Lower lobe of right lung (tissue), 2 donors: ENCODE data around the gene MICAL2. TPM values are rescaled to one million over a fixed set of nuclear protein-coding genes. Genes with fewer than 3 reads are reported as not detected.

Experiments used
- ATAC-seq, 2 donors: fragments of 200-7000 bp; cut with Tn5 transposase; one replicate each; pipeline ENCODE4 v1.9.1; 2020 to 2022; ENCODE audit warnings: mild to moderate bottlenecking in 2 of 2, moderate library complexity in 2 of 2
- DNase-seq: peaks from one replicate; pipeline ENCODE4 v3.0.0-alpha.2; 2020
- H3K27ac ChIP-seq: fragments of 200-600 bp; one replicate; pipeline ENCODE4 v1.8.0; 2022
- H3K27me3 ChIP-seq: fragments of 200-600 bp; one replicate; pipeline ENCODE4 v1.8.0; 2022; ENCODE audit warnings: low read depth
- H3K36me3 ChIP-seq: fragments of 200-600 bp; one replicate; pipeline ENCODE4 v1.8.0; 2022; ENCODE audit warnings: mild to moderate bottlenecking
- H3K4me1 ChIP-seq: fragments of 200-600 bp; one replicate; pipeline ENCODE4 v1.8.0; 2022
- H3K4me3 ChIP-seq: fragments of 200-600 bp; one replicate; pipeline ENCODE4 v1.8.0; 2022; ENCODE audit warnings: mild to moderate bottlenecking
- H3K9me3 ChIP-seq: fragments of 200-600 bp; one replicate; pipeline ENCODE4 v1.8.0; 2022
- CTCF ChIP-seq: fragments of 200-600 bp; IDR thresholded peaks from one replicate; pipeline ENCODE4 v1.8.0; 2022; ENCODE audit warnings: antibody characterized with exemption, mild to moderate bottlenecking
- intact Hi-C: fragments of 100-400 bp; cut with DNase I; formaldehyde crosslinking; loops from one replicate; pipeline ENCODE4 v1.11.0; 2022
- total RNA-seq: library from RNA; stranded (reverse); fragmentation: NEBNext Ultra II Directional; extraction: Animal tissue kit (Norgen Biotek cat#: 25700); gene quantifications from one replicate; pipeline ENCODE4 v1.2.1, GENCODE V29; 2021
- donor health status: DM: no; HTN: yes; CAD: no; lungs with severe emphysema.

The MICAL2 gene
- total RNA-seq, 1 donor from 2014 or later = 127 TPM

- ATAC-seq (peak; percentile 43 to 62), DNase-seq (peak; percentile 69)
- H3K4me1 ChIP-seq = peaks cover 78% of the 10 kb centered on the region
- H3K9me3 ChIP-seq = no peaks in the 10 kb centered on the region
- H3K27ac ChIP-seq = peak overlapping the region; percentile 46
- TF ChIP-seq CTCF = no peak
- H3K27me3 ChIP-seq = no peaks in the 10 kb centered on the region
- no peaks in the 10 kb centered on the region for H3K36me3 ChIP-seq
- intact Hi-C loops = no loop called here
- H3K4me3 ChIP-seq = no peak overlapping the region
Observed at GRCh38 chr11:12126344-12127019, 16.1 kb downstream of the MICAL2 start.

GRCh38 chr11:12127206-12127898 lies 17.0 kb downstream of the MICAL2 start:
- DNase-seq (no peak), ATAC-seq (peak in 1 of 2 donors; percentile 19)
- TF ChIP-seq CTCF = no peak
- Histone ChIP-seq H3K4me3 (no peak overlapping the region), H3K27me3 (no peaks in the 10 kb centered on the region), H3K9me3 (no peaks in the 10 kb centered on the region), H3K4me1 (peaks cover 80% of the 10 kb centered on the region), H3K27ac (no peak overlapping the region), H3K36me3 (no peaks in the 10 kb centered on the region)
- intact Hi-C loops = no loop called here

GRCh38 chr11:12128301-12128751 lies 17.9 kb downstream of the MICAL2 start:
- H3K4me3 ChIP-seq = no peak overlapping the region
- no peak overlapping the region for H3K27ac ChIP-seq
- no peaks in the 10 kb centered on the region for H3K27me3 ChIP-seq
- peaks cover 75% of the 10 kb centered on the region for H3K4me1 ChIP-seq
- H3K9me3 ChIP-seq = no peaks in the 10 kb centered on the region
- H3K36me3 ChIP-seq = no peaks in the 10 kb centered on the region
- ATAC-seq (no peak), DNase-seq (no peak)
- TF ChIP-seq CTCF = no peak
- intact Hi-C loops = no loop called here

DNA sequence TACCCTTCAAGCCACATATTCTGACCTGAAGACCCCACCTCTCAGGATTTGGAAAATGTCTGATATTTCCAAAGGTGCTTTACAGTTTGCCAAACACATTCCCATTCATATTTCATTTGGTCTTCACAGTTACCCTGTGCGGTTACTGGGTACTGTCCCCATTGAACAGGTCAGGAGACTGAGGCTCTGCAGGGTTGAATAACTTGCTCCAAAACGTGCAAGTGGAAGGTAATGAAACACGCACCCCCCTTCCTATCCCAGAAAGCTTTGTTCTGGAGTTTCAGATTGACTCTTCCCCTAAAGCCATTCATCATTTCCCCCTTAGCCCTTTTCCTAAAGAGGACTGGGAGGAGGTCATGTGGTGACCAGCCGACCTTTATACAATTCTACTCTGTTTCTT lies 18.8 kb downstream of the MICAL2 start:
- ATAC-seq (no peak), DNase-seq (no peak)
- H3K4me1 ChIP-seq = peaks cover 72% of the 10 kb centered on the region
- H3K27me3 ChIP-seq = no peaks in the 10 kb centered on the region
- intact Hi-C loops = no loop called here
- no peaks in the 10 kb centered on the region for H3K9me3 ChIP-seq
- no peak for TF ChIP-seq CTCF
- H3K4me3 ChIP-seq = no peak overlapping the region
- no peaks in the 10 kb centered on the region for H3K36me3 ChIP-seq
- no peak overlapping the region for H3K27ac ChIP-seq

DNA sequence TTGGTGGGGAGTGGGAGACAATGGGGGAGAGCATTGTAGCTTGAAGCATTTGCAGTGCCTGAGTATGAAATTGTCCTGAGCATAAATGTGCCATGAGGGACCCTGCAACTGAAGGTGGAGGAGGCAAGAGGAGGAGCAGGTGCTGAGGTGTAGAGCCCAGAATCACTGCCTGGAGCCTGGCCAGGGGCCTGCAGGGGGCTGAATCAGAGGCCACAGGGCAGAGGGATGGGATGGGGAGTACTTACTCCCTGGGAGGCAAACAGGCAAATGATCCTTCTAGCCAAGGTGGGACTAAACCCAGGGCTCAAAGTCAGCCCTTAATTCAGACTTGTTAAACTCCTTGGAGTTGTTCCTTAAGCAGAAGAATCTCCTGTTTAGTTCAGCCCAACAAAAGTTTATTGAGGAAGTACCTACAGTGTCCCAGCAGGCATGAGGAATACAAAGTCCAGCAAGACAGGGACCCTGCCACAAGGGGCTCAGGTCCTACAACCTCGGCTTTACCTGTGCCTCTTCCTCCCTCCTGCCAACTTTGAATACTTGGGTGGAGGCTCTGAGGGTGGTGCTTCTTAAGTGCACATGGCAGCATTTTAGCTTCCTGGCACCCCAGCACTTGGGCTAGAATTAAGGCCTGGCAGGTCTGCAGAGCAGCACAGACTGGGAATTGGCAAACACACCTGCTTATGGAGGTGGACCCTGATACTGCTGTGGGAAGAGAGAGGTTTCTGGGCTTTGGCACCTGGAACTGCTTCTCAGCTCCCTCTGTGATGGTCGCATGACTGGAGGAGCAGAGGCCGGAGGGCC lies 20.0 kb downstream of the MICAL2 start:
- Histone ChIP-seq H3K4me3 (no peak overlapping the region), H3K27ac (no peak overlapping the region), H3K4me1 (peaks cover 61% of the 10 kb centered on the region), H3K9me3 (no peaks in the 10 kb centered on the region), H3K36me3 (no peaks in the 10 kb centered on the region), H3K27me3 (no peaks in the 10 kb centered on the region)
- DNase-seq (no peak), ATAC-seq (no peak)
- intact Hi-C loops = no loop called here
- no peak for TF ChIP-seq CTCF
